HL-60/S4 (cell line): ENCODE results near the gene GPX1.
"Not testable (repeated sequence)": the region's sequence is repeated elsewhere in the genome, so short reads cannot be mapped to it uniquely, and the experiment has no call there.

Experiments used
- in situ Hi-C: fragments of 300-500 bp; cut with MboI; formaldehyde crosslinking; loops from 2 replicates; pipeline ENCODE4 v1.14.3; 2022; ENCODE audit warnings: low sequenced_read_pairs

GPX1 gene

GRCh38 chr3:49358884-49359225, 702 bp upstream of the GPX1 start:
- in situ Hi-C loops: no loop called here

- in situ Hi-C loops: not testable (repeated sequence)
Observed at GRCh38 chr3:49357443-49358216, 523 bp downstream of the GPX1 start.

- in situ Hi-C loops: not testable (repeated sequence)
Observed at GRCh38 chr3:49357095-49357442, 1.1 kb downstream of the GPX1 start.

- in situ Hi-C loops: no loop called here
Observed at GRCh38 chr3:49352890-49353421, 5.2 kb downstream of the GPX1 start.

GRCh38 chr3:49352281-49352680, 5.9 kb downstream of the GPX1 start:
- in situ Hi-C loops: no loop called here

GRCh38 chr3:49351521-49352011, 6.6 kb downstream of the GPX1 start:
- in situ Hi-C loops: no loop called here

GRCh38 chr3:49349348-49350114, 8.6 kb downstream of the GPX1 start:
- in situ Hi-C loops: no loop called here

GRCh38 chr3:49348361-49348760, 9.8 kb downstream of the GPX1 start:
- in situ Hi-C loops: not testable (repeated sequence)

GRCh38 chr3:49346797-49347251, 11.3 kb downstream of the GPX1 start:
- in situ Hi-C loops: no loop called here

GRCh38 chr3:49343163-49343562, 15.0 kb downstream of the GPX1 start:
- in situ Hi-C loops: no loop called here

- in situ Hi-C loops: no loop called here
Observed at GRCh38 chr3:49341996-49342395, 16.2 kb downstream of the GPX1 start.

- in situ Hi-C loops: no loop called here
Observed at GRCh38 chr3:49339941-49340800, 18.0 kb downstream of the GPX1 start, which contains the start of gene USP4. TSS of gene USP4 (minus strand) at chr3:49340053. CDS start at chr3:49340024, 29 bp downstream.

- in situ Hi-C loops: no loop called here
Observed at GRCh38 chr3:49339581-49339940, 18.6 kb downstream of the GPX1 start.

GRCh38 chr3:49333916-49334633, 24.1 kb downstream of the GPX1 start:
- in situ Hi-C loops: no loop called here

- in situ Hi-C loops: no loop called here
Observed at GRCh38 chr3:49333091-49333490, 25.1 kb downstream of the GPX1 start.

- in situ Hi-C loops: no loop called here
Observed at GRCh38 chr3:49329186-49329585, 29.0 kb downstream of the GPX1 start.

GRCh38 chr3:49328350-49328749, 29.8 kb downstream of the GPX1 start:
- in situ Hi-C loops: not testable (repeated sequence)

- in situ Hi-C loops: no loop called here
Observed at GRCh38 chr3:49327485-49327884, 30.7 kb downstream of the GPX1 start.

GRCh38 chr3:49324768-49325167, 33.4 kb downstream of the GPX1 start:
- in situ Hi-C loops: no loop called here

- in situ Hi-C loops: no loop called here
Observed at GRCh38 chr3:49316696-49317457, 41.3 kb downstream of the GPX1 start.
